Right lobe of liver (tissue), 4 donors: Measurements from ENCODE around the gene CLEC16A.

Experiments
- CTCF ChIP-seq, 4 donors: fragments of 200-600 bp in 3 of 4; fragments of 450-650 bp in 1 of 4; IDR thresholded peaks; one replicate each; pipeline versions ENCODE4 v1.5.1 to v1.8.0; 2016 to 2022; ENCODE audit warnings: antibody characterized with exemption in 4 of 4, mild to moderate bottlenecking in 2 of 4
- POLR2A ChIP-seq: fragments of 450-650 bp; IDR thresholded peaks from one replicate; pipeline ENCODE4 v1.6.1; 2017; ENCODE audit warnings: antibody characterized with exemption, mild to moderate bottlenecking
- donor health status: DM: no; HTN: no; CAD: no.
- donor health status: DM: no; HTN: no; CAD: no.
- donor health status: DM: no; HTN: yes; CAD: no.

- TF ChIP-seq CTCF (IDR thresholded peaks at IDR 0.05) (no peak), POLR2A (no peak)
Observed at GRCh38 chr16:10968498-10968897, 24.1 kb downstream of the CLEC16A start.
